ENCODE measurements around the gene CD300LD.

The CD300LD gene

GRCh38 chr17:74552037-74552436, 40.0 kb downstream of the CD300LD start:
- H3K4me3 ChIP-seq (ENCODE audit: low read length), result no peak overlapping the region
- DNase-seq (ENCODE audit: low read depth), result peak; percentile 3
- TF ChIP-seq CTCF (conservative IDR thresholded peaks at IDR 0.05; ENCODE audit: low read length), result no peak

GRCh38 chr17:74550602-74551001, 41.5 kb downstream of the CD300LD start:
- no peak for TF ChIP-seq CTCF (conservative IDR thresholded peaks at IDR 0.05; ENCODE audit: low read length)
- no peak for DNase-seq (ENCODE audit: low read depth)
- no peak overlapping the region for H3K4me3 ChIP-seq (ENCODE audit: low read length)

- no peak for DNase-seq (ENCODE audit: low read depth)
- TF ChIP-seq CTCF (conservative IDR thresholded peaks at IDR 0.05; ENCODE audit: low read length), result no peak
- no peak overlapping the region for H3K4me3 ChIP-seq (ENCODE audit: low read length)
These were observed 42.7 kb downstream of the CD300LD start for GRCh38 chr17:74549343-74549742.

GRCh38 chr17:74547736-74548135, 44.3 kb downstream of the CD300LD start:
- DNase-seq (ENCODE audit: low read depth), result no peak
- no peak overlapping the region for H3K4me3 ChIP-seq (ENCODE audit: low read length)
- no peak for TF ChIP-seq CTCF (conservative IDR thresholded peaks at IDR 0.05; ENCODE audit: low read length)

- no peak for DNase-seq (ENCODE audit: low read depth)
- no peak overlapping the region for H3K4me3 ChIP-seq (ENCODE audit: low read length)
- no peak for TF ChIP-seq CTCF (conservative IDR thresholded peaks at IDR 0.05; ENCODE audit: low read length)
These were observed 44.8 kb downstream of the CD300LD start for GRCh38 chr17:74547264-74547663.

GRCh38 chr17:74546586-74546985, 45.5 kb downstream of the CD300LD start:
- DNase-seq (ENCODE audit: low read depth), result no peak
- no peak overlapping the region for H3K4me3 ChIP-seq (ENCODE audit: low read length)
- TF ChIP-seq CTCF (conservative IDR thresholded peaks at IDR 0.05; ENCODE audit: low read length), result no peak

GRCh38 chr17:74545843-74546230, 46.2 kb downstream of the CD300LD start, which contains the start of gene CD300C:
Gene CD300C (minus strand): TSS chr17:74546115. CDS start chr17:74545782, 333 bp downstream.
- TF ChIP-seq CTCF (conservative IDR thresholded peaks at IDR 0.05; ENCODE audit: low read length), result no peak
- DNase-seq (ENCODE audit: low read depth), result peak; percentile 2
- no peak within 1 kb of the TSS for H3K4me3 ChIP-seq (ENCODE audit: low read length)

All from AG10803 (cell line).